ENCODE results near the gene ADPRM.

DNA sequence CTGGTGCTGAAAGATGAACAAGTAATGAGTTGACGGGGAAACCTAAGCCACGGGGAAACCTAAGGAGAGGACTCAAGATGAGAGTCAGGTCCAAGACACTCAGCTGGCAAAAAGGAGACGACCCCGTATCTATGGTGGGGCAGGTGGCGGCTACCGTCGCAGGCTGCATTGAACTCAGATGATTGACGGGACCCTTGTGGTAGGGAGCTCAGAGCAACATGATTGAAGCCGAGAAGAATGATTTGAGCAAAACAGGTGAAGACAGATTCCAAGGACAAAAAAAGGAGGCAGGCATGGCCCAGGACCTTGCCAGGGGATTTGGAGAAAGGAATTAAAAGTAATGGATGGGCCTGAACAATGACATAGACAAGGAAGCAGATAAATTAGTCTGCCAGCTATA is 32.8 kb upstream of the ADPRM start:
- TF ChIP-seq POLR2AphosphoS5 (IDR thresholded peaks at IDR 0.05; ENCODE audit: low read depth, low read length) (no peak), TEAD4 (IDR thresholded peaks at IDR 0.05; ENCODE audit: borderline replicate concordance, insufficient read depth) (no peak), CHD2 (IDR thresholded peaks at IDR 0.05; ENCODE audit: low read length, partially characterized antibody) (no peak), GABPA (IDR thresholded peaks at IDR 0.05; ENCODE audit: low read depth) (no peak), FOXM1 (IDR thresholded peaks at IDR 0.05; ENCODE audit: low read depth) (no peak), TCF12 (IDR thresholded peaks at IDR 0.05) (no peak), RFX5 (IDR thresholded peaks at IDR 0.05; ENCODE audit: low read length) (no peak), JUND (IDR thresholded peaks at IDR 0.05) (no peak)
- TF ChIP-seq, protein P1, sequence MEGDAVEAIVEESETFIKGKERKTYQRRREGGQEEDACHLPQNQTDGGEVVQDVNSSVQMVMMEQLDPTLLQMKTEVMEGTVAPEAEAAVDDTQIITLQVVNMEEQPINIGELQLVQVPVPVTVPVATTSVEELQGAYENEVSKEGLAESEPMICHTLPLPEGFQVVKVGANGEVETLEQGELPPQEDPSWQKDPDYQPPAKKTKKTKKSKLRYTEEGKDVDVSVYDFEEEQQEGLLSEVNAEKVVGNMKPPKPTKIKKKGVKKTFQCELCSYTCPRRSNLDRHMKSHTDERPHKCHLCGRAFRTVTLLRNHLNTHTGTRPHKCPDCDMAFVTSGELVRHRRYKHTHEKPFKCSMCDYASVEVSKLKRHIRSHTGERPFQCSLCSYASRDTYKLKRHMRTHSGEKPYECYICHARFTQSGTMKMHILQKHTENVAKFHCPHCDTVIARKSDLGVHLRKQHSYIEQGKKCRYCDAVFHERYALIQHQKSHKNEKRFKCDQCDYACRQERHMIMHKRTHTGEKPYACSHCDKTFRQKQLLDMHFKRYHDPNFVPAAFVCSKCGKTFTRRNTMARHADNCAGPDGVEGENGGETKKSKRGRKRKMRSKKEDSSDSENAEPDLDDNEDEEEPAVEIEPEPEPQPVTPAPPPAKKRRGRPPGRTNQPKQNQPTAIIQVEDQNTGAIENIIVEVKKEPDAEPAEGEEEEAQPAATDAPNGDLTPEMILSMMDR (IDR thresholded peaks at IDR 0.05) = no peak
- TF ChIP-seq, protein P2, sequence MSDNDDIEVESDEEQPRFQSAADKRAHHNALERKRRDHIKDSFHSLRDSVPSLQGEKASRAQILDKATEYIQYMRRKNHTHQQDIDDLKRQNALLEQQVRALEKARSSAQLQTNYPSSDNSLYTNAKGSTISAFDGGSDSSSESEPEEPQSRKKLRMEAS (IDR thresholded peaks at IDR 0.05; ENCODE audit: low read depth) = no peak
- TF ChIP-seq, protein P3, sequence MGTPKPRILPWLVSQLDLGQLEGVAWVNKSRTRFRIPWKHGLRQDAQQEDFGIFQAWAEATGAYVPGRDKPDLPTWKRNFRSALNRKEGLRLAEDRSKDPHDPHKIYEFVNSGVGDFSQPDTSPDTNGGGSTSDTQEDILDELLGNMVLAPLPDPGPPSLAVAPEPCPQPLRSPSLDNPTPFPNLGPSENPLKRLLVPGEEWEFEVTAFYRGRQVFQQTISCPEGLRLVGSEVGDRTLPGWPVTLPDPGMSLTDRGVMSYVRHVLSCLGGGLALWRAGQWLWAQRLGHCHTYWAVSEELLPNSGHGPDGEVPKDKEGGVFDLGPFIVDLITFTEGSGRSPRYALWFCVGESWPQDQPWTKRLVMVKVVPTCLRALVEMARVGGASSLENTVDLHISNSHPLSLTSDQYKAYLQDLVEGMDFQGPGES (IDR thresholded peaks at IDR 0.05; ENCODE audit: low read depth, low read length) = no peak
- TF ChIP-seq, protein P4, sequence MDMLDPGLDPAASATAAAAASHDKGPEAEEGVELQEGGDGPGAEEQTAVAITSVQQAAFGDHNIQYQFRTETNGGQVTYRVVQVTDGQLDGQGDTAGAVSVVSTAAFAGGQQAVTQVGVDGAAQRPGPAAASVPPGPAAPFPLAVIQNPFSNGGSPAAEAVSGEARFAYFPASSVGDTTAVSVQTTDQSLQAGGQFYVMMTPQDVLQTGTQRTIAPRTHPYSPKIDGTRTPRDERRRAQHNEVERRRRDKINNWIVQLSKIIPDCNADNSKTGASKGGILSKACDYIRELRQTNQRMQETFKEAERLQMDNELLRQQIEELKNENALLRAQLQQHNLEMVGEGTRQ (IDR thresholded peaks at IDR 0.05; ENCODE audit: borderline replicate concordance, low read depth, low read length) = no peak
